SIG-M5 treated with dmso at 0.1 percent for 504 hours (cell line): ENCODE measurements around the gene RNU6-8.

Experiments
- DNase-seq: peaks from one replicate; lab custom pipeline; 2025; ENCODE audit not compliant: unreplicated experiment; lab: John Stamatoyannopoulos, UW

RNU6-8 gene

DNA sequence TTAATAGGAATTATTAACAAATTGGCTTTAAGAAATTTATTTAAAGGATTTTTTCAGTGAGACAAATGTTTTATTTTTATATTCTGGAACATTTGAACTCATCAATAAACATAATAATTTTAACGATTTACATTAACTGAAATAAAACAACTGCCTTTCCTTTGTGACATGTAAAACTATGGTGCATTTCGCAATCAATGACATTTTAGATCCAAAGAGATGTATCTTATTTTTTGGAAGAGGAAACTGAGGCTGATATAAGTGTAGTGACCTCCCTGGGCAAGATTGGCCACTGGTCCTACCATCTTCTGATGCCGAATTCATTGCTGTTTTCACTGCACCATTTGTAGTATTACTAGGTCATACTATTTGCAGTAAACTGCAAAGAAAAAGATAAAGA, 2.5 kb upstream of the RNU6-8 start:
- DNase-seq = no peak

DNA sequence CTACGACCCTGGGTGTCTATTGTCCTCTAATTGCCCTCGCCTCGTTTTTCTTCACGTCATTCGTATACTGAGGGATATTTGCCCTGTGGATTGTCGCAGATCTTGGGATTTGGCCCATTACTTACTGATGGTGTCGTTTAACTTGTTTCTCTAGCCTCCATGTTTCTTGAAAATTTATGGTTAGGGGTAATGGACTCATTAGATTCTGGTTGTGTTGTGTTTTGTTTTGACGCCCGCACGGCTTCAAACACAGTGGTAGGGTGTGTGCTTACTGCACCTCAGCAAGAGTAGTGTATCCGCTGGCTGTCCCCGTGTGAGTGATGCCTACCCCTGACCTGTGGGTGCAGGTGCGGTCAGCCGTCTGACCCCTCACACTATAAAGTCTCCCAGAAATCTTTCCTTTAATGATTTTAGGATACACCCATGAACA, 874 bp upstream of the RNU6-8 start:
- no peak for DNase-seq

DNA sequence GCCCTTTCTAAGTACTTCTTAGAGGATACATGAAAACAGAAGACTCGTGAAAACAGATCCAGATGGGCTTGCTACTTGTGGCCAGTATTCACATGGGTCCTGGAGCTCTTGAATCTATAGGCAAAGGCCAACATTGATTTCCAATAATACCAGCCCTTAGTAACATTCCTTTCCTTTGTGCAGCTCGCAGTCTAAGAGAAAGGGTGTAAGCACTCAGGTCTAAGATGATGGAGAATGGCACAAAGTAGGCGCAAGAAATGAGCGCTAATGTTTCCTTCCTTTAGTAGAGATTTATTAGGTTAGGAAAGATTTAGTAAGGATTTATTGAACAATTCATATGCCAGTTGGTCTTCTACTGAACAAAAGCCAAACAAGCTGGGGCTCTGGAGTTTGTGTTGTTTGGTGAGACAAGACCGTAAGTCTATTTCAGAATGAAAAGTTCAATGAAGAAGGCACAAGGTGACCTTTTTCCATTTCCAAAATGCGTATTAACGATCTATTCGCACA, 525 bp downstream of the RNU6-8 start:
- no peak for DNase-seq

DNA sequence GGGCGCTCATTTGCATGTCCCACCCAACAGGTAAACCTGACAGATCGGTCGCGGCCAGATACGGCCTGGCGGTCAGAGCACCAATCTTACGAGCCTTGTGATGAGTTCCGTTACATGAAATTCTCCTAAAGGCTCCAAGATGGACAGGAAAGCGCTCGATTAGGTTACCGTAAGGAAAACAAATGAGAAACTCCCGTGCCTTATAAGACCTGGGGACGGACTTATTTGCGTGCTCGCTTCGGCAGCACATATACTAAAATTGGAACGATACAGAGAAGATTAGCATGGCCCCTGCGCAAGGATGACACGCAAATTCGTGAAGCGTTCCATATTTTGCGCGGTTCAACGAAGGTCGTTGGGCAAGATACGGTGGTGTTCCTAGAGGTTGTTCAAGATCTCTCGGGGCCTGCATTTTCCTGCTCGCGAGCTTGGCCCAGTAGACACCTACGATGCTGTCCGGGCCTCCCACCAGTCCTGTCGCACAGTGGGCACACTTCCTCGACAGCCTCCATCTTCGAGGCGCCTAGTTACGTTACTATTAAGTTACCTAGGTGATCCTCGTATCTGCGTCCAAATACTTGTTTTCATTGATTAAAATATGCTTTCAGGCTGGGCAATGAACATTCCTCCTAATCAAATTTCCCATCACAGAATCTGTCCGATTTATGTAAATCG, 1.1 kb downstream of the RNU6-8 start, which contains the start of gene RNU6-7:
Gene RNU6-7 (plus strand): TSS at position 230 of the 675 bp plus-strand sequence.
- peak; percentile 15 for DNase-seq

DNA sequence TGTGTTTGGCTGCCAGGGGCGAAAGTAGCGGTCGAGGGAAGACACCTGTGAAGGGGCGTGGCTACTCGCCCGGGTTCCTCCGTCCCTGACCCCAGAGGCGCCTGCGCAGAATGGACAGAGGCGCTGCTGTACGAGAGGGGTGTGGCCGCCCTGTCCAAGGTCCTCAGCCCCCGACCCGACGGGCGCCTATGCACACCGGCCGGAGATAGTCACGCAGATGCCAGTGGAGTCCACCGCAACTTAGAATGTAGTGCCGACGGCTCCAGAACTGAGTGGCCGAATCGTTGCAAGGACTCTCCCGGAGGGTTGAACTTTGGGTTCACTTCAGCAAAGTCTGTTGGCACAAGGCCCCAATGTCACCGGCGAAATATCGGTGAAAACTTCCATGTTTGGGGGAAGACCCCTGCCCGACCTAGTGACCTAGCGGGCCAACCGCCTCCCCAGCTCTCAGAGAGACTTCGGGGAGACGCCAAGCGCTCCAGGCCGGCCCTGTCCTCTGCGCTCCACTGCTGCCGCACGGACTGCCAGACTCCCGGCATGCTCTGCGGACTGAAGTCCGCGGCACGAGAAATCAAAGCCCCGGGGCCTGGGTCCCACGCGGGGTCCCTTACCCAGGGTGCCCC, 1.8 kb downstream of the RNU6-8 start:
- peak; percentile 56 for DNase-seq

DNA sequence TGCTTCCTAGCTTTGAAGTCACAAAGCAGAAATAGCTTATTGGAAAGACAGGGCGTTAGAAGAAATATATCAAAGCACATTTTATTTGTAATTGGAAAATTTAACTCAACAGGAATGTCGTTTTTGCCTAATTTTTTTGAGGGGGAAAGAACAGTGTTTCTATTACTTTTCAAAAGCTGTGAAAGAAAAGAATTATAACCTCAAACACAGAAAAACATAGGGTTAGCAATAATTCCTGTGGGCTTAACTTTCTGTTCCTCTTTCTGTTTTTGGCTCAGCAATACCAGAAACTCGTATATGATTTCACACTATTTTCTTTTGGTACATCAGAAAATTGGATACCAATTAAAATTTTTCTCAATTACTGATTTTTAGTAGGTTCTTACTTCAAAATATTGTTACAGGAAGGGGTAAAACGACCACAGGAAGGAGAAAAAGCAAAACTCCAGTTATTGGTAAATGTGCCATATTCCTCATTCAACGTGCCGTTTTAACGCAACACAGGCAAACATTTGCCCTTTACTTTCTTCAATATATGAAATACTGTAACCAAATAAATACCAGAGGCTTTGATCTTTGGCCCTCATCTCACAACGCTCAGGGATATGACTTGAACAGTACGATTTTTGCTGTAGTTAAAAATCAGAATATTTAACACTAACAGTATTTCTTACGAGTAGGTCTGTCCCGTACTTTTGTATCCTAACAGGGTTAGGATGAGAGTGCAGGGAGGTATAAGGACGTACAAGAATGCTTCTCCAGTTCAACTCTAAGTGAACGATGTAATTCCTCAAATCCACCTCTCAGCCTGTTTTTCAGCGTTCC, 2.5 kb downstream of the RNU6-8 start:
- DNase-seq = peak; percentile 56

DNA sequence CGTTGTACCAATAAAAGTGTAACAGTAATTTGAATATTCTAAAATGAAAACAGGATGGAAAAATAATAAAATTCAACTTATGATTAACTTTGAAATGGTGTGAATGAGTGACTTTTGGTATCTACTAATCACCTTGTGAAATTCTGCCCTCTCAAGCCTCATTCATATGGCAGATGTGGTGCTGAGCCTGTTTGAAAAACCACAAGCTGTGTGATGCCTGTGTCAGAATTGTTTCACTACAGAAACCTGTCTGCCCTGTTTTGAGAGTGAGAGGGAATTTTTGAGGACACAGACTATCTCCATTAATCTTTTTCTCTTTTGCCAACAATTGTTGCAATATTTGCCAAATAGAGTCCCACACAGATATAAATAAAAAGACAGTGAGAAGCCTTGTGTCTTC, 5.2 kb downstream of the RNU6-8 start:
- peak; percentile 22 for DNase-seq

DNA sequence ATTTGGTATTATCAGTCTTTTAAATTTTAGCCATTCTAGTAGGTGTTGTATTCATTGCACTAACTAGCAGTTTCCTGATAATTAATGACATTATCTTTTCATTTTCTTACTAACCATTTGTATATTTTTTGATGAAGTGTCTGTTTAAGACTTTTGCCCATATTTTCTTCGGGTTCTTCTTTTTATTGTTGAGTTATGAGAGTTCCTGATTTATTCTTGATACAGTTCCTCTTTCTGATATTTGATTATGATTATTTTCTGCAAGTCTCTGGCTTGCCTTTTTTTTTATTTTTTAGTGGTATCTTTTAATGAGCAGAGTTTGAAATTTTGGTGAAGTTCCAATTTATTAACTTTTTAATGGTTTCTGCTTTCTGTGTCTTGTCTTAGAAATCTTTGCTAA, 7.4 kb downstream of the RNU6-8 start:
- no peak for DNase-seq

DNA sequence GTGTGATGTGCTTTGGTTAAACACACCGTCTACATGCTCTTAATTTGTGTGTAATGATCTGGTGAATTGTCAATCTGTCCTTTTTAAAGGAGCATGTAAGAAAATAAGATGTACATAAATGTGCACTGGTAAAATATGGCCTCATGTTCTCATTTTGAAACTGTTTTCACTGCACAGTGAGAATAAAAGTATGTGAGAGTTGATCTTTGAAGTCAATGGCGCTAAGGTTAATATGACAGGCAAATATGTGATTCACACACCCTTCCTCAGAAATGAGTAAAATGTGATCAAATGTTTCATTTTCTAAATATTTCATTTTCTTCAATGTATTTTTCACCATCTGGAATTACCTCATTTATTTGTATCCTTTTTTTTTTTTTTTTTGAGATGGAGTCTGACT, 9.5 kb downstream of the RNU6-8 start:
- DNase-seq = no peak

DNA sequence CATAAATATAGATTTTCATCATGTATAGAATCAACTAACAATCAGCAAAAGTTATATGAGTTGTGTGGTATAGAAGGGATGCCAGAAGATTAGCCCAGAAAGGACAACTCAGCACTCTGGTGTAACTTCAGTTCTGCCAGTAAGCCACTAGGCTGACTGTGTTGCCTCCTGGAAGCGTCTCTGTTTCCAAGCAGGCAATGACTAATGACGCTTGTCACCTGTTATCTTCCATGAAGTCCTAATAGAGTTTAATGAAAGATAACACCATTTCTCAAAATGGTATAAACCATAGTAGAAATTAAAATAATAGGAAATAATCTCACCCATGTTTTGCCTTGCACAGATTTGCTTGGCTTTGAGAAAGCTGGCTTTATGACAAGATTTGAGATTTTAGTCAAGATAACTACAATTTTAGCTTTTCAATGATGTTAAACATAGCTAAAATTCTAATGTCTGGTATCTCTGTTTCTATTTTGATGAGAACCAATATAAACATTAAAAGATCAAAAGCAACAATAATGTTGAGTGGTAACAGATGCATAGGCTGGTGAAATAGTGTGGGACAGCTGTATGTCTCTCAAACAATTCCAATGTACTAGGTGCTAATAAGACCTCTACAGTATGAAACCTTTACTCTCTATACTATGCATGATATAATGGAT, 10.2 kb downstream of the RNU6-8 start:
- no peak for DNase-seq

DNA sequence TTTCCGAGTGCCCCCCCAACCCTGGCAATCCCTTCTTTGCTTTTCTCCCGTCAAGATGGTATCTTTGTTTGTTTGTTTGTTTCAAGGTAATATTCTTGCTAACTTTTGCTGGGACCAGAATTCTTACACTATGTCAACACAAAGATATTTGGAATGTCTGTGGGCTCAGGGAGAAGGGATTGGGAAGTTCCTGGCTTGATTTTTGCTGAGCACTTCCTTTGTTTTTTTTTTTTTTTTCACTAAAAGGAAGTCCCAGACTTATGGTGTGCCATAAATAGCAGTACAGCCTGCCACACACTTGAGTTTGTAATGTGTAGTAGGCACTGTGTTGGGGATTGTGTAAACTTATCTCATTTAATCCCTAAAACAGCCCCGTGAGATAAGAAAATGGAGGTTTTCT, 12.4 kb downstream of the RNU6-8 start:
- no peak for DNase-seq

DNA sequence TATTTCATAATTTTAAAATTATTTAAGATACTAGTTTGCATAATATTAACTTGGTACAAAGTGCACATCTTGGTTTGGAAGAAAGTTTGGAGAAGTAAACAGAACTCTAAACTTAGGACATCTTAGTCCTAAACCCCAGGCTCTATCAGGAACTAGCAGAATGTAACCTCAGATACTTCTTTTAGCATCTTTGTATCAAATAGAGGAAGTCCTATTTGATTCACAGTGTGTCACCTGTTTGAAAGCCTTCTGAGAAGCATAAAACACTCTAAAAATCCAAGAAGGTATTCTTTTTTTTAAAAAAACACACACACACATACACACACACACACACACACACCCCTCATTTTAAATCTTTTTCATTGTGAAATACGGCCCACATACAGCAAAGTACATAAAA, 13.3 kb downstream of the RNU6-8 start:
- no peak for DNase-seq

DNA sequence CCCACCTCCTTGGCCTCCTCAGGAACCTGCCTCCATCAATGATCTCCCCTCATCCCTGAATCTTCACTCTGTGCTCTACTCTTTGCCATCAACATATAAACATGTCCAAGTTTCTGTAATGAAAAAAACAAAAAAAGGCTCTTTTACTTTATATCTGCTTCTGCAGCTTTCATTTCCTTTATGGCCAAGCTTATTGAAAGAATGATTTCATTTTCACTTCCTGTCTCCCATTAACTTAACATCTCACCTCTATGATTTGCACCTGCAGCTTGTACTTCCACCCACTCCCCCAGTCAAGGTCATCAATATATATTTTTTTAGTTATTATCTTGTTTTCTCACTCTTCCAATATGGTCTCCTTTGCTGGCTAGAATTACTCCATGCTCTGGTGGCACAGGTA, 16.8 kb downstream of the RNU6-8 start:
- no peak for DNase-seq

DNA sequence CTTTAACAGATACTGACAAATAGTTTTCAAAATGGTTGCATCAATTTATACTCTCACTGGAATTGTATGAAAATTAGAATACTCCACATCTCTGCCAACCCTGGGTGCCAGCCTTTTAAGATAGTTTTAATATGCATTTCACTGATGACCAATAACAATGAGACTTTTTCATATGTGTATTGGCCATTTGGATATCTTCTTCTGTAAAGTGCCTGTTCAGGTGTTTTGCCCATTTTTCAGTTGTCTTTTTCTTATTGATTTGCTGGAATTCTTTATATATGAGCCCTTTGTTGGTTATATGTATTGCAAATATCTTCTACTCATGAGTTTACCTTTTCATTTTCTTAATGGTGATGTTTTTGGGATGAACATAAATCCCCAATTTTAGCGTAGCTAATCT, 18.0 kb downstream of the RNU6-8 start:
- DNase-seq = no peak

DNA sequence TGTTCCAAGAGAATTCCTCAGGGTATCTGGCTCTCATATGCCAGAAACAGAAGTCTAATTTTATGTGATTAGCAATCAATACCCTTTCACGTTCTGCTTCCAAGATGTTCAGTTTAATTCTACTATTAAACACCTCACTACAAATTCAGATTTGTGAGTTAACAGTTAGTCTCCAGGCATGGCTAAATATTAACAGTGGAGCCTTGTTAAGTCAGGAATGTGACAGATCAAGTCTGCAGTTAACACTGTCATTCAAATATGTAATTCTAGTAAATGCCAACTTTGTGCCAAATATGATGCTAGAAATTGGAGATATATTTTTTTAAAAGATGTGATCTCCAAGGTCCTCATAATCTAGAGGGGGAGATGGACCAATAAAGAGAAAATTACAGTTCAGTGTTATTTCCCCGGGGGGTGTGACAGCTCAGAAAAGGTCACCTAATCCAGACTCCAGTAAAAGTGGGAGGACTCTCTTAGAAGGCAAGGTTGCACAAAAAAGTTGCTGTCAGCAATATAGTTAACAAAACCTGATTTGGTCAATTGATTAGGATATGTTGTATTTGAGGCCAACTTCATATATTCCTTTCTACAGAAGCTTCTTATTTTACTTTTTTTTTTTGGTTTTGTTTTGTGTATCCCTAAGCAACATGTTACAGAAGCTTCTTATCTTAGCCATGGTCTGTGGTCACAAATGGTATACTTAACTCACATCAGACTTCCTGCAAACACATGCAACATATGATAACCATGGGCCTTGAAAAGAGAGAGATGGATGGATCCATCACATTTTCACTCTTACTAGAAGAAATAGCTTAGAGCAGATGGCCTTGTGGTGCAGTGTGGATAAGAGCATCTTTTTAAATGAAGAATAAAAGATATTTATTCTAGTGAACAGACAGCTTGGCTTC, 19.7 kb downstream of the RNU6-8 start:
- no peak for DNase-seq

DNA sequence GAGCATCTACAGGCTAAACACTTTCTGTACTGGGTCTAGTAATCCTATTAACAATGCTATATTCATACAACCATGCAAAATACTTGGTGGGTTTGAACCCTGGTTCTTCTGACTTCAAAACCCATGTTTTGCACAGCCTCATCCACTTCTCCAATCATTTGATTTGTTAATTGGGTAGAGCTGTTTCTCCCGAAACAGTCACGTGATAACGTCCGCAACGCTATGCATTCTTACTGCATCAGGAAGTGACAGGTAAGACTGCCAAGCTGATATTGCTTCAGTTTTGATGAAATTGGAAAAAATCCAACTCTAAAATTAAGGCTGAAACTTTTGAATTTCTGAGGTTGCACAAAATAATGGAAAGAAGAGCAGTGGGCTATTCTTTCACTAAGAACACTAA, 31.6 kb downstream of the RNU6-8 start:
- no peak for DNase-seq

DNA sequence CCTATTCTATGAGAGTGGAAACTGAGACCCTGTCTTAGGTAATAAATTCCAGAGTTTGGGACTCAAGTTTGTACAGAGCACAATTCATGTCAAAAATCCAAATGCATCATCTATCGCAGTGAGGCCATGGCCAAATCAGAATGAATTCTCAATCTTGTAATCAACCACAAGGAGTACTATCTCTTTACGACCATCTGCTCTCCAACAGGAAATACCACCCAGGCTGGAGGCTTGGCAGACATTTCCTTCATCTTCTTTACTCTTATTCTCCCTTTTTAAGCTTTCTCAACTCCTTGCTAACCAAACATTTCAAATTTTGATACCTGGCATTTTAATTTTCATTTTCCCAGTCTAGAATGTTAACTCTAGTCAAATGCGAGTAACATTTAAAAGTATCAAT, 33.9 kb downstream of the RNU6-8 start:
- DNase-seq = no peak

DNA sequence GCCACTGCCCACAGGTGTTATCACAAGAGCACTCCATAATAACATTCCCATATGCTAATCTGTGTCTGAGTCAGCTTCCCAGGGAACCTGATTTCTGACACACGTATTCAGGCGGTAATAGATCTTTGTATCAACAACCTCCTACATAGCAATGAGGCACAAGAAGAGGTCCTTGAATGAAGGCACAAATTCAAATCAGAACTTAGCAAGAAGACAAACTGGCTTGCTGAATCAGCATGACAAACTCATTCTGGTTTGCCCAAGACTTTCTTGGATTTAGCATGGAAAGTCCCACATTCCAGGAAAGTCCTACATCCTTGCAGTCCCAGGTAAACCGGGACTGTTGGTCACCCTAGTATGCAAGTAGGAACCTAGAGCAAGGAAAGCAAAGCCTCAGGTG, 35.2 kb downstream of the RNU6-8 start:
- DNase-seq = no peak

DNA sequence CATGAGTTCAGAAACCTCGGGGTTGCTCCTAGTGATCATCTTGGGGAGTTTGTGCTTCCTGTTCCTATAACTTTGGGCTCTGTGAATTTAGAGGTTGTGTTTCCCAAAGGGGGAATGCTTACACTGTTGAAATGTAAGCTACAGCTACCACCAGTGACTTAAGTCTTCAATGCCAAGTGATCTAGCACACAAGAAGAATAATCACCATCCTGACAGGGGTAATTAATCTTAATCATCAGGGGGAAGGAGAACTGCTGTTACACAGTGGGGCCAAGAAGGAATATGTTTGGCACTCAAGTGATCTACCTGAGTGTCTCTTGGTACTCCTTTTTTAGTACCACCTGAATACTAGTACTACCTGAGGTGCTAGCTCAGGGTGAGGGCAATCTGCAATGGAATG, 36.1 kb downstream of the RNU6-8 start:
- no peak for DNase-seq

DNA sequence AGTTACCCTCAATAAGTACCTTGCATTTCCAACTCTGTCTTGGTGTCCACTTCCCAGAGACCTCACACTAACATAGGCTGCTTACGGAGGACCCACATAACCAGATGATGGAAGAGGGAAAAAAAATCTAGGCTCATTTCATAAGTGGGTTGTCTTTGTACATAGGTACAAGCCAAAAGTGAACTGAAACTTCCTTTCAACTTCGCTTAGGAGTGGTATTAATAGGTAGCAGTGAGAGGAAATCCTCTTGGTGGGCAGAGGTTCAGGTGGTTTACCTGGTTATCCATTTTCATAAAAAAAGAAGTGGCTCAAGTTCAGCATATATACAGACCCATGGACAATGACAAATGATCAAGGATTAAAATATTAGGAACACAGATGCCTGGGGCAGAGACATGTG, 37.0 kb downstream of the RNU6-8 start:
- no peak for DNase-seq
